NCI-H345 (cell line): ENCODE results near the gene TTLL5.

Source experiments
- DNase-seq: peaks from one replicate; lab custom pipeline; 2025; lab: John Stamatoyannopoulos, UW

TTLL5 gene

DNA sequence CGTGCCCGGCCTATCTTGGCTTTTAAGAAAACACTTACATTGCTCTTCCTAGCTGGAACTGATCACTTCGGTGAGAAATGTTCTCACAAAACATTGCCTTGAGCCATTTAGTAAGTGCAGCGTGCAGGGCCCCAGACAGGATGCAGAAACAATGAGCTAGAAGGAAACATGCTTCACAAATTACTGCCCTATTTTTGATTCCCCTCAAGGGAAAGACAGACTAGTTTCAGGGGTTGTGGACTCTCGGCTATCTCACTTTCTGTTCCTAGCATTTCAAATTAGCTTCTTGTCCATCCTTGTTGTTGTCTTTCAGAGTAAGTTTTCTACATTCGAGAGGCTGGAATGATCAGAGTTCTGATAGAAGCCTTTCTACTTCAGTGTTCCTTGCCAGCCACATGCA lies 299.2 kb downstream of the TTLL5 start:
- DNase-seq = no peak

DNA sequence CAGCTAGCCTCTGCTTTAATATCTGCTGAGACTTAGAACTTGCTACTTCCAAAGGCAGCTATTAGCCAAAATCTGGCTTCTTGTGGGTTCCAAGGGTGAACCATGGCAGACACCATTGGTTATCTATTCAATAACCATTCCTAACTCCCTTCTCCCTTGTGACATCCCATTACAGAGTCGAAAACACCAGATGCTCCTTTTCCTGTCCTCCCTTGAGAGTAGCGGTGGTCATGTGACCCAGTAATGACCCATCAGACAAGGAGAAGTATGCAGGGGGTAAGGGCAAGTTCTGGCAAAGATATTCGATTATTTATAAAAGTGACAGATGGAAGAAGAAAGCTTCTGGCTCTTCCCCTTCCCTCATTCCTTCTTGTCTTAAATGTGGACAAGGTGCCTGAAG lies 300.6 kb downstream of the TTLL5 start:
- no peak for DNase-seq

DNA sequence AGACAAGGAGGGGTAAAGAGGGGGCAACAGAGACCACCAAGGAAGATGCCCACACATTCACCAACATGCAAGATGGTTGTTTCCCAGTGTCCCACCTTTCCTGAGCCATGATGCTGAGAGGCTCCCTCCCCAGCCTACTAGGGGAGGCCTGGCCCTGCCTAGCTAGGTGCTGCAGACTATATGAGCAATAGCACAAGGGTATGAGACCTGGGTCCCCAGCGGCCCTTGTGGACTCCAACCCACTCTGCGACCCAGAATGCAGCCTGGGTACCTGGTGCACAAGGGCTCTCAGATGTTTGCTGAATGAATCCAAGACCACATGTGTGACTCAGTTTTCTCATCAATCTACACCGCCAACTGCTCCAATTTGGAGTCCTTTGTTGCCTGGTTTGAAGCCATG lies 306.8 kb downstream of the TTLL5 start:
- DNase-seq = no peak

DNA sequence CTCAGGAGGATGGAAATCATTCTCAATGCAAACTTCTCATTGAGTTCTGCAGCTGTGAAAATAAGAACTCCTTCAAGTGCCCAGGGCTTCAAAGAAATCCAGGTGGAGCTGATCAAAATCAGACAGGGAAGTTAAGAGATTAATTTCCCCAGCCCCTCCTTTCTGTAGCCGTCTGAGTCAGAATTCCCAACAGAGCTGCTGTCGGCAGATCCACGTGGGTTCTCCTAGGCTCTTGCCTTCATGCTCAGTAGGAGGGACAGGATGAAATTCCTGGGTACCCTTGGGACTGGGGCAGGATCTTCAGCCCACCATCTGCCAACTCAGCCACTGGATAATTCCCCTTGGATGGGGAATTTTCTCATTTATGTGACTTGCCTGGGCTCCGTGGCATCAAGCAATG lies 307.4 kb downstream of the TTLL5 start:
- no peak for DNase-seq

DNA sequence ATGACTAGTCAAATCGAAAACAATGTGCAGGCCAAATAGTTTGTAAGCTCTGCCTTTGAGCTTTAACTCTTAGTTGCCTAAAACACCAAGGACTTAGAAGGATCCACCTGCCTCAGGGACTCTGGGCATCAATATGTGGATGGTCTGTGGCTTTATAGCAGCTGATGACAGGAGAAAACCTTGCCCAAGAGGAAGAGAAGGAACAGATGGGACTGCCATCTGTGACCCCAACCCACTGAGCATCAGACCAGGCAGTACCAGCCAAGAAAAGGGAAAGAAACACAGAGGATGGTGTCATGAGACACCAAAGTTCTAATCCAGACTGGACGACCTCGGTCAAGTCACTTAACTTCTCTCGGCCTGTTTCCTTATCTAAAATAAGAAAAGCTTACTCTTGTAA lies 308.1 kb downstream of the TTLL5 start:
- DNase-seq = no peak

DNA sequence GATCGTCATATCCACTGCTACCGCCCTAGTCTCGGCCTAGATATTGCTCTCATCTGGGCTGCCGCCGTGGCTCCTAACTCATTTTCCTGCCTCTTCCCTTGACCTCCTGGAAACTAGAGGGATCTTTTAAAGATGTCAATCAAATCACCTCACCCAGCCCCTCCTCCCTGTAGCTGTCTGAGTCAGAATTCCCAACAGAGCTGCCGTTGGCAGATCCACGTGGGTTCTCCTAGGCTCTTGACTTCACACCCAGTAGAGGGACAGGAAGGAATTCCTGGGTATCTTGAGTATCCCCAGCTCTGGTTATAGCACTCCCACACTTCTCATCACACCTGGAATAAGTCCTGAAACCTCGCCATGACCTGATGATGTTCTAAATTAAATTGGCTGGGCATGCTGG lies 308.8 kb downstream of the TTLL5 start:
- DNase-seq = no peak

DNA sequence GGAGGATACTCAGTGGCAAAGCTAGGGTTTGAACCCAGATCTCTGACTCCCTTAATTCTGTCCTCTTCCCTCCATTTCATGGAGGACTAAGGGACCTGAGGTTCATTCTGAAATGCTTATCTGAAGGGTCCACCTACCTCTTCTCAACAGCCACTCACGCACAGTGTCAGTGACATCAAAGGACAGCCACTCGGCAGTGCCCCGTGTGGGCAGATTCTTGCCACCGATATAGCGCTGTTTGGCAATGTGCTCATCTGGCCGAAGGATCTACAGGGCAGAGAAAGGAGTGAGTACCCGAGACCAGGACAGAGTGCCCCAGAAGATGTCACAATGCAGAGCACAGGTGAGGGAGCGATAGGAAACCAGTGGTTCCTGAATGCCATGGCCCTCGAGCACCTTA lies 309.9 kb downstream of the TTLL5 start:
- no peak for DNase-seq

- DNase-seq = no peak
These were observed 310.5 kb downstream of the TTLL5 start for GRCh38 chr14:75971509-75971908.

- no peak for DNase-seq
These were observed 311.9 kb downstream of the TTLL5 start for GRCh38 chr14:75972801-75973421.

- no peak for DNase-seq
These were observed 316.0 kb downstream of the TTLL5 start for GRCh38 chr14:75976826-75977581.

DNA sequence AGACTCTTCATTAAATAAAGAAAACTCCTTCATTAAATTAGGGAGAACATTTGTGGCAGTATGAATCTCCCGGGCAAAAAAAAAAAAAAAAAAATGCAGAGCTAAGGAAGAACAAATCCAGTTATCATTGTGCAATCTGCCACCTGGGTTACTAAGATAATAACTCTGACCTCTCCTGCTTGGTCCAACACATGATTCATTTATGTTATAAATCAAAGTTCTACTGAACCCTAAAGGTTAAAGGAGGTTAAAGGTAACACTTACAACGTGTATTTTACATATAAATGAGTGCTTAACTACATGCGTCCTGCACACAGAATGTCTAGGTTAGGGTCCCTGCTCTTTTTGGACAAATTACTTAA lies 316.5 kb downstream of the TTLL5 start:
- DNase-seq = no peak

- DNase-seq = no peak
These were observed 317.2 kb downstream of the TTLL5 start for GRCh38 chr14:75978249-75978731.

DNA sequence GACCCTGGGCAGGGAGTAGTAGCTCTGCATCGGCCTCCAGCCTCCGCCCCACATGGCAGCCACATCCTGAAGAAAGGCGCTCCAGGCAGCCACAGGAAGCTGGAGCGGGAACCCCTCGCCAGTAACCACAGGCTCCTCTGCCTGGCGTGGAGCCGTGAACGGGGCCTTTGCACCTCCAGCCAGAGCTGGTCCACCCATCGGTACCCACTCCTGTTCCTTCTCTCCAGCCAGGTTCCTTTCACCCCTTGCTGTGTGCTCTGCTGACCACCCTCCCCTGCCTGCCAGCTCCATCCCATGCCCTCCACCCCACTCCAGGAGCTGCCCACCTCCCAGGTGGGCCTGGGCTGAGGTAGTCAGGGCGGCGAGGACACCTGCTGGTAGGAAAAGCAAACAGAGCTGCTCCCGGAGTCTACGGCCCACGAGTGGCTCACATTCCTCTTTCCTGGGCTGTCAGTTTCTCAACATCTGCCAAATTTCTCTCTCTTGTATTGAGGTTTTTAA lies 318.1 kb downstream of the TTLL5 start:
- DNase-seq = no peak

DNA sequence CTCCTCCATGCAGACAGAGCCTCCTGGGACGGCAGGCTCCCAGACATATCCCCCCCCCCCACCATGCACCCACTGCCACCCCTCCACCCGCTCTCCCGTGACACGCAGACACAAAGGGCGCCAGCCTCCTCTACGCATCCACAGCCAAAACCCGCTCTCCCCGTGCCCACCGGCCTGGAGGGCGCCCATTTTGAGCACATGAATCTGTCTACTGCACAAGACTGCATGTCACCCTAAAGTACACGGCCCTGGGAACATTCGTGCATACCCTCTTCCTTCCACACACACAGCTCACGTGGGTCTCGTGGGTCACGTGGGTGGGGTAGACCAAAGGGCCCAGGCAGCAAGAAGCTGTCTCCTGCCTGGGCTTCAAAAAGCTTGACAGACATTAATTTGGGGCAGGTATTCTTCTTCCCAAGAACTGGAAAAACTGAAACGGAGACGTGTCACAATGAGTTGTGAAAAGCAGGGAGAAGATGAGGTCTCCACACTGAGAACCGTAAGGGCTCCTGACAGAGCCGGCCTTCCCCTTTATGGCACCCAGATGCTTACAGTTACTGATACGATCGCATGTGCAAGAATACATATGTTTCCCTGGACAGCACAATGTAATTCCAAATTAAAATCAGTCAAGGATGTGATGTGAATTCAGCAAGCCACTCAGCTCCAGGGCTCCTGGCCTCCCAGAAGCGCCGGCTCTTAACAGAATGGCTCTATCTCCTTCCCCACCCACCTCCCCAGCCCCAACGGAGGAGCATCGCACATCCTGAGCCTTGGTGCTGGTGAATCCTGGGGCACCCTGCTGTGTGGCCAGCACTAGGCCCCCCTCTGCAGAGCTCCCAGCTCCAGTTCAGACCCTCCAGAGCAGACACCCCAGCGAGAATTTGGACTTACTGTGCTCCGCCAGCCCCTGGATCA lies 318.9 kb downstream of the TTLL5 start:
- DNase-seq = no peak

DNA sequence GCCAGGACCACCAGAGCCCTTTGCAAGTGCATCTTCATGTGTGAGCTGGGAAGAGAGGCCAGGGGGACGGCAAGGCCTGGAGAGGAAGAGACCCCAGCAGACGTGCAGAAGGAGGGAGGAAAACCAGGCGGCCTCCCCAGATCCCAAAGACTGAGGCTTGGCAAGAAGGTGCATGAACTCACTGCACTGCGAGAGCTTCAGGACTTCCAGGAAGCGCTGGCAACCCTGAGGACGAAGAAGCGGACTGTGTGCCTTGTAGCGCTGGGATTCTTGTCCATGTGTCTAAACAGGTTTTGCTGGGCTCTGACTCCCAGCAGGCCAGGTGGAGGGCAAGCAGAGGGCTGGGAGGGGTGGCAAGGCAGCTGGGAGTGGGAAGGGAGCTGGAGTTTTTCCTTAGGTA lies 319.8 kb downstream of the TTLL5 start:
- no peak for DNase-seq

GRCh38 chr14:75981426-75982265 lies 320.6 kb downstream of the TTLL5 start, which contains the start of gene TGFB3:
TGFB3 (minus strand) TSS chr14:75981995; CDS start chr14:75980893, 1,102 bp downstream.
- peak; percentile 57 for DNase-seq

DNA sequence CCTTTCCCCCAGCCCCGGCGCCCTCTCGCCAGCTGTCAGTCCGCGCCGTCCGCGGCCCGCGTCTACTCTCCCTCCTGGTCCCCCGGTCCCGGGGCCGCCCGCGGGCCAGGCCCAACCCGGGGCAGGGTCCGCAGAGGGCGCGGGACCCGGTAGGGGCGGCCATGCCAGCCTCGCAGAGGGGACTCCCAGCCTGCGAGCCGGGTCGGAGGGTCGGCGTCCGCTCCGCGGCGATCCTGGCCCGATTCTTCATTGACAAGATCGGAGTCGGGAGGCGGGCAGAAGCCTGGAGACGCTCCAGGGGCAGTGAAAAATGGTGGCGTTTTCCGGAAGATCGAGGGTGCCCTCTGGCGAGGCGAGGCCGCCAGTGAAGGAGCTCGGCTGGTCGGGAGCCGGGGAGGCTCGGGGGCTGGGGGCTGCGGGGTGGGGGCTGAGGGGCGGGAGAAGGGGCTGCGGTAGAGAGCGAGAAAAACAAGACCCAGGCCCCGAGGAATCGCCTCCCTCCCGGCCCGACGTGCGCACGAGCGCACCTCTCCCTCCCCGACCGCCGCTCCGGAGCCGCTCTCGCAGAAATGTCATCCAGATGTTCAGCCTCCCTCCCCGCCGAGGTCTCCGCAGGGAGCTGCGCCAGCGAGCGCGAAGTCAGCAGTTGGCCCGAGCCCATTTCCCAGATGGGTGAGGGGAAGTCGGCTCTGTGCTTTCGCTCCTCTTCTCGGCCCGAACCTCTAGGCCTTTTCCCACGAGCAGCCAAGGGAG lies 321.4 kb downstream of the TTLL5 start:
- peak; percentile 82 for DNase-seq

DNA sequence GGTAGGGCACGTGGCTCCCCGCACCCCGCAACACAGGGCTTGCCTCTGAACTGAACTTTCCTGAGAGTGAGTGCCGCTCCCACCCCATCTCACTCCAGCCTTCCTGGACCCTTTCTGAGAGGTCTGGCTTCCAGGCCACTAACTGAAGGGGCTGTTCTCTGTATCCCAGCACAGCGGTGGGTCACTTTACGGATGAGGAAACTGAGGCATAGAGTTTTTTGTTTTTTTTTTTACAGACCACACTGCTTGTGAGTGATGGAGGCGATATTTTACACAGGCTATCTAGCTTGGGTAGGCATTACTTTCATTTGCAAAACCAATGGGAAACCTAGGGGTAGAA lies 321.9 kb downstream of the TTLL5 start:
- no peak for DNase-seq

DNA sequence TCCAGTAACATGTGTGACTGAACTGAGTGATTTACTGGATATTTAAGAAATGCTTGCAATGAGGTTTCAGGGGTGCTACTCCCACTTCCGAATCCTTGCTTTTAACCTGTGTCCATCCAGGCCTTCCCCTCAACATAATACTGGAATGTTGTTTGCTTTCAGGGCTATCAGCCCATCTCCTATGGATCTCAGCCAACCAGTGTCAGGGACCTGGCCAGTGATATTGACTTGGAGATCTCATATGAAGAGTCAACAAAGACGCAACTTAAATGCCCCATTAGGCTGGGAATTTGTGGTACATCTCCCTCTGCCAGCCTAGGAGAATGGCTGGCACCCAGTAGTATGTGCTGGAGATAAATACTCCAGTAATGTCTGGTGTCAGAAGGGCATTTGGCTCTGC lies 323.6 kb downstream of the TTLL5 start:
- DNase-seq = no peak

DNA sequence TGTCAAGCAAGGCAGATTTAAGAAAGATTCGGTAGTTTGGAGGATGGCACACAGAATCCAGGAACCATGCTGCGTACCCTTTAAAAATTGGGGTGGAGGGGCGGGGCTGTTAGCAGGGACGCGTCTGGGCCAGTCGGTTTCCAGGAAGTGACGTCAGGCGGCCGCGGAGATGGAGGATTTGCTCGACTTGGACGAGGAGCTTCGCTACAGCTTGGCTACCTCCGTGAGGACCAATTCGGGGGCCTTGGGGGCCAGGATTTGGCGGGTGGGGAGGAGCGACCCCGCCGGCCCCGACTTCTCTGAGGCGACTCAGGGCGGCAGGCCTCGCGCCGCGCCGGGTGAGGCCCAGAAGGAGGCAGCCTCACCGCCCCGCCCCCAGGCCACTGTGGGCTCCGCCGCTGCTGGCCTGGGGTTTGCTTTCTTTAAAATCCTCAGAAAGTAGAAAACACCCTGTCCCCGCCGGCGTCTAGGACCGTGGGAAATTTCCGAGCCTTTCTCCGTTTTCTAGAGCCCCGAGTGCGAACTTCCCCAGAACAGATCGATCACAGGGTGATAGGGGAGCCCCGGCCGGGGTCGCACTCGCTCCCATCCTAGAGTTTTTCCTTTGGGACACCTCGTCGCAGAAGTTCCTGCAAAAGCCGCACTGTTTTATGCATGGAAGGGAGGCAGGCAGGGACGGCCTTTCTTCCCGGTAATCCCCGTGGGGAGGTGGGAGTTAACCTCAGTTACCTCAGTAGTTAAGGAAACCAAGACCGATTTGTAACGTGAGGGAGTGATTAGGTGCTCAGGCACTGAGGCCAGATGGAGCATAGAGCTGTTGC lies 324.8 kb downstream of the TTLL5 start, which contains the start of gene IFT43:
IFT43 (plus strand) TSS at position 146 of the 821 bp plus-strand sequence; CDS start at position 170, 24 bp downstream.
- DNase-seq = peak; percentile 83
